CD4-positive, alpha-beta T cell treated with Interleukin-21 for 1 hour (primary cell): ENCODE results near the gene BCDIN3D.

ENCODE experiments used
- DNase-seq: peaks from one replicate; pipeline ENCODE4 v3.0.0-alpha.2; 2020

Gene BCDIN3D

DNA sequence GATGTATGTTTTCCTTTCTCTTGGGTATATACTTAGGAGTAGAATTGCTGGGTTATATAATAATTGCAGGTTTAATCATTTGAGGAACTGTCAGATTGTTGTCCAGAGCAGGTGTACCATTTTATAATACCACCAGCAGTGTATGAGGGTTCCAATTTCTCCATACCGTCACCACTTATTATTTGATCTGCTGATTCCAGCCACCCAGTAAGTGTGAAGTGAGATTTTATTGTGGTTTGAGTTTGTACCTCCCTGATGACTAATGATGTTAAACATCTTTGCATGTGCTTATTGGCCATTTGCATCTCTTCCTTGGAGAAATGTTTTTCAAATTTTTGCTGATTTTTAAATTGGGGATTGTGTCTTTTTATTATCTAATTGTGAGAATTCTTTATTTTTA lies 29.8 kb downstream of the BCDIN3D start:
- no peak for DNase-seq

DNA sequence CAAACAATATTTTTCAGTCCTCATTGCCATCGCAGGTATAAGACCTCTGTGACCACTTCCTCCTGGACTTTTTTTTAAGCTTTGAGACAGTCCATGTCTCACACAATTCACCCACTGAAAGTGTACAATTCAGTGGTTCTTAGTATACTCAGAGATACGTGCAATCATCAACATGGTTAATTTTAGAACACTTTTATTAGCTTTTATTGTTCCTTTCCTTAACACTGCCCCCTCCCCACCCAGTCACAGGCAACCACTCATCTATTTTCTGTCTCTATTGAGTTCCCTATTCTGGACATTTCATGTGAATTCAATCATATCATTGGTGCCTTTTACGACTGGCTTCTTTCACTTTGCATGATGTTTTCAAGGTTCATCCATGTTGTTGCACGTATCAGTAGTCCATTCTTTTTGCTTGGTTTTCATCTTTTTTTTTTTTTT lies 30.9 kb downstream of the BCDIN3D start:
- DNase-seq: no peak

GRCh38 chr12:49811136-49811535 lies 31.8 kb downstream of the BCDIN3D start:
- no peak for DNase-seq

- no peak for DNase-seq
Observed at GRCh38 chr12:49809906-49810389, 33.0 kb downstream of the BCDIN3D start.

DNA sequence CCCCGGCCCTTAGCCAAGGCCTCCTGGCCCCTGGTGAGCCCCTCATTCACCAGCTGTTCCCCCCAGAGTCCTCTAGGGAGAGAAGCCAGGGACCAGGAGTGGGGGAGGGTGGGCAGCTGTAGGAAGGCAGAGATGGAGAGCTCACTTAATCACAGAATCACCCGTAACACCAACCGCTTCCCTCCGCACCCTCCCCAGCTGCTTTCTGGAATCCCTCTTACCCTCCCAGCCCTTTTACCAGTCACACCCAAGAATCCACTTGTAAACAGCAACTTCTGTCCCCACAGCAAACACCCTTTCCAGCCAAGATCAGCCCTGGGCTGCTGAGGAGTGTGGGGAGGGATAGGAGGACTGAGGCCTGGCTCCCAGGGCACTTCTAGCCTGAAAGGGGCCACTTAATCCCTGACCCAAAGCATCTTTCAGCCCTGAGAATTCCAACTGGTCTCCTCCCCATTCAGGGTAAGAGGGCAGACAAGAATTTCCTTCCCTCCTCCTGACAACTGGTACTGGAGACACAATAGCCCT lies 33.5 kb downstream of the BCDIN3D start:
- DNase-seq: no peak

- no peak for DNase-seq
Observed at GRCh38 chr12:49808686-49809380, 34.1 kb downstream of the BCDIN3D start.

DNA sequence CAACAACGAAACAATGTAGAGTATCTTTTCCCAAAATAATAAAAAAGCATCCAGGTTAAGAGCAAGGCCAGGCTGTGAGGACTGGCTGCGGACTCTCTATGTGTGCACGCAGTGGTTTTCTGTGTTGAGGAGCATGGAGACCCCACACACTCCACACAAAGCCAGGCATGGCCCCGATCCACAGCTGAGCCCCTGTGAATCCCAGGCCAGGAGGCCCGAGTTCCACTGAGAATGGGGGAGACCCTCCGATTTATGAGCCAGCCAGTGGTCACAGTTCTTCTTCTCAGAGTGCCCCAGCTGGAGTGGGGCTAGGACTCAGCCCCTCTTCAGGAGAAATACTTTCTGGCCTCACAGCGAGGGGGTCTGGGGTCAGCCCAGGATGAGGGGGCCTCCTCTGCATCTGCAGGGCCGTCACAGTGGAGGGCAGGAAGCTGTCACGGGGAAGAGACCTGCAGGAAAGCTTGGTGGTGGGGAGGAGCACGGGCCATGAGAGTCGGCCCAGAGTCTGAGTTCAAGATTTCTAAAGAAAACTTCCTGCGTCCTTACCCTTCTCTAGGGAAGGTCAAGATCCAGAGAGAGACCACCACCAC lies 34.8 kb downstream of the BCDIN3D start:
- no peak for DNase-seq

- DNase-seq: no peak
Observed at GRCh38 chr12:49806877-49807276, 36.0 kb downstream of the BCDIN3D start.

DNA sequence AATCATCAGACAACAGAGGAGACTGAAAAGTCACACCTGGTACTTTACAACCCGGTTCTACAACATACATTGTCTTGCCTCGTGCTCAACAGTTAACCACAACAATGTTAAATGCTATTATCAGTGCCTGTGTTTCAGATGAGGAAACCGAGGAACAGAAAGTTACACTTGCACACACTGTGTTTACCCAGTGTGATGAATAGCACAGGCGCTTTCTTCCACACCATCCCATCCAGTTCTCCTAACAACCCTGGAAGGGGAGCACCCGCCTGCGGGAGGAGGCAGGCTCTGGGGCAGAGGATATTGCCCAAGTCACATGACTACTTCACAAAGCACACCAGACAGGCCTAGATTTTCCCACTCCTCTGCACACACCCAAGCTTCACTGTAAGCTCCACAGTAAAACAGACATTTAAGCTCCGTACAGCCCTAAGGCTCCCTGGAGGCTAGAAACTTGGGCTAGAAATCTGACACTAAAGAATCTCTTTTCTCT lies 36.5 kb downstream of the BCDIN3D start:
- no peak for DNase-seq

GRCh38 chr12:49805409-49805808 lies 37.5 kb downstream of the BCDIN3D start:
- no peak for DNase-seq

DNA sequence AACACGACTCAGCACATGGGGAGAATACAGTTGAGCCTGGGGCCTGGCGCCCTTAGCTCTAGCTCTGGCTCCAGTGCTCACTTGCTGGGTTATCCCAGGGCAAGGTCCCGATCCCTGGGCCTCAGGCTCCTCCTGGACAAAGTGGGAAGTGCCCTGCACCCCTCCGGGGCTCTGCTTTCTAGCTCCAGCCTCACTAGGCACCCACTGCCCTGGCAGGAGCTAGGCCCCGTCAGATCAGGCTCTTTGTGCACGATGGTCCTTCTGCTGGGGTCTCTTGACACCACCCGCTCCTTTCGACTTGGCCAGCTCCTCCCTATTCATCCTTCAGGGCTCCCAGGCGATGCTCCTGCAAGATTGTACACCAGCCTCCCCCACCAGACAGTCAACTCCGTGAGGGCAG lies 38.1 kb downstream of the BCDIN3D start:
- no peak for DNase-seq

- DNase-seq: no peak
Observed at GRCh38 chr12:49803693-49804450, 39.0 kb downstream of the BCDIN3D start.

- DNase-seq: no peak
Observed at GRCh38 chr12:49801141-49802063, 41.5 kb downstream of the BCDIN3D start.

DNA sequence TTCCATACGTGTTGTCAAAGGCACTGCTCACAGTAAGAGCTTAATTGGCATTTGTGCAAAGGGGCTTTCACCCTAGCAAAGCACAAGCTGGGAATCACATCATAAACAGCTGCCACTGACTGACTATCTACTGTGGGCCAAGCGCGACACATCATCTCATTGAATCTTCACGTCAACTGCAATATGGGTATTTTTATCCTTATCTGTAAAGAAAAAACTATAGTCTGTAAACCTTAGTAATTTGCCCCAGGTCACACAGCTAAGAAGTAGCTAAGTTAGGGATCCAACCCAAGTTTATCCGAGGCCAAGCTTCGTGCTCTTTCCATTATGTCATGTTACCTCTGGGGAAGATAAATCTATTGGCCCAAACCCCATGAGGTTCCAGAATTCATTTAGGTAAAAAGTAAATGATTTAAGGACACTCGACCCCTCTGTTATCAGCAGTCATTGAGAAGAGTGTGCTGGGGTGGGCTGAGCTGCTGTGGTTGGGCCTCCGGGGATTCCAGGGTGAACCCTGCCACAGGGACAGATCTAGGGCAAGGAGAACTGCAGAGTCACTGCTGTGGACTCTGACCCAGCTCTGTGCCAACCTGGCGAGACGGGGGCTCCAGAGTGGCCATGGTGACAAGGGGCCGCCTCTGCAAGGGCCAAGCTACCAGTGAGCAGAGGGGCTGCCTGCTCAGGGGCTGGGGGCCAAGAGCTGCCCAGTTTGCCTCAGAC lies 42.3 kb downstream of the BCDIN3D start:
- no peak for DNase-seq

- no peak for DNase-seq
Observed at GRCh38 chr12:49798934-49799333, 44.0 kb downstream of the BCDIN3D start.

DNA sequence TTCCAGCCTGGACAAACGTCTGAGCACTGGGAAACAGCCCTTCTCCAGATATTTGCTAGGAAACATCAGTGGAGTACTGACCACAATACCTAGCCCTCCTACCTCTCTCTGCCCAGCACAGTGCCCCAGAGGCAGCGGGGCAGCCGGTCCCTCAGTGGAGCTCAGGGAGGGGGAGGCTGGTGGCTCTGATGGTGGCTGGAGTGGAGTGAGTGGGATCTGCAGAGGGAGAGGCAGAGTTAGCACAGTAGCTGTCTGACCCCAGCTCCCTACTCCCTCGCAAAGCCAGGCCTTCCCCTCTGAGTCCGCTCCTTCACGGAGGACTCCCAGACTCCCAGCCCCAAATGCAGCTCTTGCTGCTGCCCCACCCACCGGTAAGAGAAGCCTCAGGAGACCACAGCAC lies 44.7 kb downstream of the BCDIN3D start:
- DNase-seq: no peak

GRCh38 chr12:49797449-49797776 lies 45.5 kb downstream of the BCDIN3D start:
- DNase-seq: no peak

DNA sequence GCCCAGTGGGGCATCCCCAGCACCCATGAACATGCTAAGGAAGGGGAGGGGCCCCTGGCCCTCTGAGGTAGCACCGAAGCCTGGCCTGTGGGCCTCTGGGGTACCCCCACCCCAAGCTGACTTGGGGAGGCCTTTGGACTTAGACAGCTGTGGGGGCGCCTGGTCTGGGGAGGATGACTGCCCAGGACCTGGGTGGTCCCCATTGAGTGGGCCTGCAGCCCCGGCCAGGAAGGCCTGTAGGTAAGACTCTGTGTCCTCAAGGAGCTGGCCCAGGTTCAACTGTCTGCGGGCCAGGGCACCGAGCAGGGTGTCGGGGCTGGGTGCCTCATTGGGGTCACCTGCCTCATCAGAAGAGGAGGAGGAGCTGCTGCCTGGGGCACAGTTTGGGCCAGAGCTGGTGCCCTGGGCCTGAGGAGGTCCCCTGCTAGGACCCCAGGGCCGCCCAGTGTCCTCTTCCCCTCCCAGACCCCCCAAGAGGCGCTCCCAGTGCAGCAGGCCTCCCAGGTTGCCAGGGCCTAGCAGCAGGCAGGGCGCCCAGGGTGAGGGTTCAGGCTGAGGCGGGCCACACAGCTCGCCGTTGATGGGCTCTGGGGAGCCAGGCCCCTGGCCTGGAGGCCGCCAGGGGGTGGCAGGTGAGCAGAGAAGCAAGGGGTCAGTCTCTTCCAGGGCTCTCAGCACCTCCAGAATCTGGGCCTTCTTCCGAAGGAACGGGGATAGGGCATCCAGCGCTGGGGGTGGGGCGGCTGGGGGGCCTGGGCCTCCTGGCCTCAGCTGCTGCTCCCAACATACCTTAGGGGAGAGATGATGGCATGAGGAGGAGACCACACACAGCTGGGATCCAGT lies 46.1 kb downstream of the BCDIN3D start:
- DNase-seq: no peak

DNA sequence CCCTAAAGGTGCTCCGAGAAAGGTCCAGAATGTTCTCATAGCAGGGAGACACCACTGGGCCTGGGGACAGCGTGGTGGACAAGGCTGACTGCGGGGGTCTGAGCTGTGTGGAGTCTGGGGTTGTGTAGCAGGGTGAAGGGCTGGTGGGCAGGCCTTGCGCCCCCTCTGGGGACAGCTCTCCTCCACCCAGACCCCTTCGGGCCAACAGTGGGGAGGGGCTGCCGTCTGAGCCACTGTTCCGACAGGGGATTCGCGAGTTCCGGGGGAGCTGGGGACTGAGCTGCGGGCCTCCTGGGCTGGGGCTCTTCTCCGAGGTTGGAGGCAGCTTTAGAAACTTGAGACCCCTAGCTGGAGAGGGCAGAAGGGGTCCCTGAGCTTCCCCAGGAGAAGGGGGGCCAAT lies 46.8 kb downstream of the BCDIN3D start:
- no peak for DNase-seq

- DNase-seq: no peak
Observed at GRCh38 chr12:49795654-49796105, 47.2 kb downstream of the BCDIN3D start.
